HG03045 (cell line): ENCODE results near the gene FBXO33.
"Not testable (repeated sequence)": the region's sequence is repeated elsewhere in the genome, so short reads cannot be mapped to it uniquely, and the experiment has no call there.

Source experiments
- ATAC-seq: cut with Tn5 transposase; IDR thresholded peaks from one replicate; pipeline ENCODE4 v1.9.1; 2021; ENCODE audit warnings: mild to moderate bottlenecking, moderate library complexity; ENCODE audit not compliant: unreplicated experiment

The FBXO33 gene

GRCh38 chr14:39374851-39375250 lies 57.4 kb downstream of the FBXO33 start:
- no peak for ATAC-seq

DNA sequence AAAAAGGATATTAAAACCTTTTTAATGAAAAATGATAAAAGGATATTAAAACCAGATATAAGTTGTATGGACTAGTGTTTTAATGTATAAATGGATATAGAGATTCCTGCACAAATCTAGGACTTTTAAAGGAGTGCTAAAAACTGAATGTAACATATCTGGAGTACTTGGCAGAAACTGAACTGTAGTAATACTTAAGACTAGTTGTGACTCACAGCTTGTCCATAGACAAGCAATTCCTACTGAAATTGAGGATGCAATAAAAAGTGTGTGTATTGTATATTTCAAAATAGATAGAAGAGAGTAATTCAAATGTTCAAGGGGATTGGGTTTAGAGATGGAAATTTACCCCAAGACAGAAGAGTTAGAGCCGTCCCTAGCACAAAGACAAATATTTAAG lies 59.6 kb downstream of the FBXO33 start:
- no peak for ATAC-seq

- no peak for ATAC-seq
Measured at GRCh38 chr14:39370415-39370814, 61.8 kb downstream of the FBXO33 start.

DNA sequence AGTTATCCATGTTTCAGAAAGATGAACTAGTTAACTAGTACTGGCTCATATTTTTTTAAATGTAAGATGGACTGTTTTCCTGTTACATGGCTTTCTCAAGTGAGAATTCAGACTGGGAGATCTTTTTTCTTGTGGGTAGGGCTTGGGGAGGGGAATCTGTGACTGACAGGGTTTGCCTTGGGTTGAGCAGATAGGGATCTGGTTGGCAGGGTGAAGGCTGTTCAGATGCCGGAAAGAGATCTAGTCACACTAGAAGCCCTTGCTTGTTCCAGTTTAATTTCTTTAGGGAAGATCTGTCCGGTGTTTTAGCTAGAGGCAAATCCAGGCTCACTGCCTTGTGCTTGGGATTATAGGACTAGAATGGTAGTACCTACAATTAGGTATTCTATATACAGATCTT lies 63.2 kb downstream of the FBXO33 start:
- no peak for ATAC-seq

DNA sequence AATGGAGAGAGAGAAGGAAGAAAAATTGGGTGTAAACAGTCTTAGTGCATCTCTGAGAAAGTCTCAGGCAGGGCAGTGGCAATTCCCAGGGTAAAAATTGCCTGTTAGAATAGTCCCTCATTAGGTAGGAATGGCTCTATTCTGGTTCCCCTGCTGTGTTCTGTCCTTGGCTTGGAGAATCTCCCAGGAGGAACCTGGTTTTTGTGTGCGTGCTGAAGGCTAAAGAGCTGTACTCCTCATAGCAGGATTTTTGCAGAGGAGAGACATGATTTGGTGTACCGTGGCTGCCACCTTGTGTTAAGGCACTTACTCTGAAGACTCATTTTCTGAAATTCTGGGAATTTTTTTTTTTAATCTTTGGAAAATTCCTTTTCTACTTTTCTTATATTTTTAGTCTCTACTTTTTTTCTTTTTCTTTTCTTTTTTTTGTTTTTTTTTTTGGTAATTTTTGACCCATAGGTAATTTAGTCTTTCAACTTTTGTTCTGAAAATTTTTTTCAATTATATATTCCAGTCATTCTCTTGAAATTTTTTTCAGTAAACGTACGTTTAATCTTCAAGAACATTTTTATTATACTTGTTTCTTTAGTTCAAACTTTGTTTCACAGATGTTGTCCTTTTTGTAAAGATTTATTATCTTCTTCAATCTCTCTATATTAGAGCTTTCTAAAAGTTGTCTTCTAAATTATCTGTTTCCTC lies 63.8 kb downstream of the FBXO33 start:
- no peak for ATAC-seq

DNA sequence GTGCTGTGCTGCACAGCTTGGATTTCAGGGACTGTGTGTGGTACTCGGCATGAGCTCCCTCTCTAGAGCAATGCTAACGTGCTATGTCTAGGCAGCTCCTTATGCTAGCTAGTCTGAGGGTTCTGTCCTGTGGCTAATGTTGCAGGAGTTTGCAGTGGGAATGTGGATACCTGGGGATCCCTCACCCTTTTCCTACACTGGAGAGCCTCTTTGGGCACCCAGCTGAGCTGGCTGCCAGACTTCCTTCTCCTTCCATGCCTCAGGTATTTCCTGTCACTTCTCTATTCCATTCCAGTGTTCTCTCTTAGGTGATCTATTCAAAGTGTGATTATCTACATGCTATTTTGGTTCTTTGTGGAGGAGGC lies 64.9 kb downstream of the FBXO33 start:
- no peak for ATAC-seq

DNA sequence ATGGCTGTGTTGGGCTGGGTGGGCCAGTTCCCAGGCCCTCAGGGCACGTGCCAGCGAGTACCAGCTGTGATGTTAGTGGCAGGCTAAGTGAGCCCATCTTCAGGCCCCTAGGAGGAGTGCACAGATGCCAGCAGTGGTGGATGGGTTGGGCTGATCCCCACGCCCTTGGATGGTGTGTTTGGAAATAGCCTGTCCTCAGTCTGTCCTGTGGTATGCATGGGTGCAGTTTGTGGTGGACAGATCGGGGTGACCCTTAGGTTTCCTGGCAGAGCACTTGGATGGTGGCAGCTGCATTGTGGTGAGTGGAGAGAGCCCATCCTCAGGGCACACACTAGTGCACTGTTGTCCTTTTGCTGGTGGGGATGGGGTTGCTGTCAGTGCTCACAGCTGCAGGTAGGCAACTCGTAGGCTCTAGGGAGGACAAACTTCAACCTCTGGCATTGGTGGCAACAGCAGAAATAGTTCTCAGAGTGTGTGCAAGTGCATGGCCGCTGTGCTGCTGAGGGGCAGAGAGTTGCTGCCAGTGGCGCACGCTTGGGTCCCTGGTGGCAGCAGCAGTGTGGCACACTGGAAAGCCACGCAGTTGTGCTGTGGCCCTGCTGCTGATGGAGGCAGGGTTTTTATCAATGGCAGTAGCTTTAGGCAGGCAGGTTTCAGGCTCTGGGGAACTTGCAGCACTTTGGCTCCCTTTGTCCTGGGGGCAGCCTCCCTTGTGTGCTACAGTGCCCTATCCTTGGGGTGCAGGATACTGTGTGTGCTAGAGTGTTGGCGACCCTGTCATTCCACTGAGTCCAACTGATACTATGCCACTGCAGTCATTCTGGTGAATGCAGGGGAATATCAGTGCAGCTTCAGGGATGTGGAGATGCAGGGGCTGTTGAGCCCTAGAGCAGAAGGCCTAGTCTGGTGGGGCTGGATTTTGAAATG lies 65.5 kb downstream of the FBXO33 start:
- no peak for ATAC-seq

DNA sequence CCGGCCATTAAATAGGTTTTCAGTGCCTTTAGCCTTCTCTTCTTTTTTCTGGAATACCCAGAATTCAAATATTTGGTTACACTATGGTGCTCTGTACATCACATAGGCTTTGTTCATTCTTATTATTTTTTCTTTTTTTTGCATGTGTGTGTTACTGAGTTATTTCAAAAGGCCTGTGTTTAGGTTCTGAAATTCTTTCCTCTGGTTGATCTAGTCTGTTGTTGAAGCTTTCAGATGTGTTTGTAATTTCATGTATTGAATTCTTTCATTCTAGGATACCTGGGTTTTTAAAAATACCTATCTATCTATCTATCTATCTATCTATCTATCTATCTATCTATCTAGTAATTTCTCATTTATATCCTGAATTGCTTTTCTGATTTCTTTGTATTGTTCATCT lies 66.9 kb downstream of the FBXO33 start:
- no peak for ATAC-seq

GRCh38 chr14:39364509-39364908 lies 67.7 kb downstream of the FBXO33 start:
- ATAC-seq: no peak

- ATAC-seq: not testable (repeated sequence)
Measured at GRCh38 chr14:39361556-39361955, 70.7 kb downstream of the FBXO33 start.

- no peak for ATAC-seq
Measured at GRCh38 chr14:39360316-39360715, 71.9 kb downstream of the FBXO33 start.

DNA sequence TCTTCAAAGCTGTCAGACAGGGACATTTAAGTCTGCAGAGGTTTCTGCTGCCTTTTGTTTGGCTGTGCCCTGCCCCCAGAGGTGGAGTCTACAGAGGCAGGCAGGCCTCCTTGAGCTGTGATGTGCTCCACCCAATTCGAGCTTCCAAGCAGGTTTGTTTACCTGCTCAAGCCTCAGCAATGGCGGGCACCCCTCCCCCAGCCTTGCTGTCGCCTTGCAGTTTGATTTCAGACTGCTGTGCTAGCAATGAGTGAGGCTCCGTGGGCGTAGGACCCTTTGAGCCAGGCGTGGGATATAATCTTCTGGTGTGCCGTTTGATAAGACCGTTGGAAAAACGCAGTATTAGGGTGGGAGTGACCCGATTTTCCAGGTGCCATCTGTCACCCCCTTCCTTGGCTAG lies 73.2 kb downstream of the FBXO33 start:
- ATAC-seq: not testable (repeated sequence)

- no peak for ATAC-seq
Measured at GRCh38 chr14:39351708-39352107, 80.5 kb downstream of the FBXO33 start.

DNA sequence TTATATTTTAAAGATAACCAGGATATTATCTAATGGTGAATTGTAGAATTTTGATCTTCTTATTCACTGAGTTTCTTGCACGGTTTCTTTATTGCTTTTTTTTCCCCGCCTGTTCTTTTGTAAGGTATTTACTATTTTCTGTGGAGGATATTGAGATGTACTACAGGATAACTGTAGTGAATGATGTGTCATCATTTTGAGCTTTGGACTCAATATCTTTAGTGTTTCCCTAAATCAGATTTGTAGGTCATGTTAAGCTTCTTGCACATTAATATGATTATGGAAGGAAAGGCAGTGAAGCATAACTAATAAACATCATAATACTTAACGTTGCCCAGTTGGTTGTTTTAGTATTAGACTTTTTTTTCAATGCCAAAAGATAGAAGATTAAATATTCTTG lies 81.4 kb downstream of the FBXO33 start:
- ATAC-seq: no peak
